K562 (cell line): Measurements from ENCODE around the gene SFMBT2. TPM values are rescaled to one million over a fixed set of nuclear protein-coding genes. Genes with fewer than 3 reads are reported as not detected.

ENCODE experiments used
- ATAC-seq: fragments of 200-7000 bp; cut with Tn5 transposase; 3 replicates; pipeline ENCODE4 v1.9.1; 2020; ENCODE audit warnings: moderate library complexity
- BruUV-seq: library from RNA; stranded (reverse); fragments of 400-500 nt; replicated peaks from 2 replicates; lab custom pipeline; 2021; lab: Mats Ljungman, UMichigan
- CTCF ChIA-PET: fragments of 300-600 bp; formaldehyde crosslinking; extraction: SDS; loops from one replicate; lab custom pipeline; 2021; ENCODE audit warnings: low intra/inter-chr PET ratio; lab: Yijun Ruan, JAX
- POLR2A ChIA-PET: fragments of 300-600, 350-650 bp; sonication (Branson Sonifier 250); formaldehyde crosslinking; extraction: SDS; loops from one replicate; lab custom pipeline; 2021; ENCODE audit warnings: antibody characterized with exemption, inconsistent platforms; lab: Yijun Ruan, JAX
- DNase-seq, 4 experiments: peaks; one replicate each; pipeline versions ENCODE4 v3.0.0 to v3.0.0-alpha.2; 2011 to 2018; ENCODE audit warnings: low spot score in 3 of 4, mixed read lengths in 3 of 4; ENCODE audit errors: extremely low read depth in 1 of 4
- FAIRE-seq: peaks from 2 replicates; lab custom pipeline; 2011; peaks lifted over from hg19 to GRCh38; lab: Jason Lieb, UNC
- H2AFZ ChIP-seq: 2 replicates; pipeline ENCODE4 v1.6.0; 2011; ENCODE audit warnings: low read depth, low read length, control low read depth, inconsistent platforms
- H3K27ac ChIP-seq: fragments of 200-600 bp; 3 replicates; pipeline ENCODE4 v1.8.0; 2011; ENCODE audit warnings: low read depth, mild to moderate bottlenecking, control low read depth, inconsistent platforms, low read length, moderate library complexity, mixed read lengths; ENCODE audit errors: extremely low read depth
- H3K27me3 ChIP-seq, 2 experiments: fragments of 300-600 bp in 1 of 2; 2 replicates in 1 of 2; 3 replicates in 1 of 2; pipeline versions ENCODE4 v1.6.0 to v1.8.0; 2011; ENCODE audit warnings: inconsistent platforms in 2 of 2, low read length in 2 of 2, mild to moderate bottlenecking in 1 of 2, mixed read lengths in 1 of 2, moderate library complexity in 1 of 2; ENCODE audit not compliant: control insufficient read depth in 2 of 2, insufficient read depth in 2 of 2
- H3K36me3 ChIP-seq: fragments of 300-600 bp; 3 replicates; pipeline ENCODE4 v1.8.0; 2011; ENCODE audit warnings: mild to moderate bottlenecking, low read length, inconsistent platforms; ENCODE audit not compliant: control insufficient read depth, insufficient read depth
- H3K4me1 ChIP-seq, 2 experiments: fragments of 200-600 bp in 1 of 2; replicated peaks in 1 of 2; 2 replicates in 1 of 2; 3 replicates in 1 of 2; pipeline versions ENCODE4 v1.5.1 to v1.8.0; 2011; ENCODE audit warnings: inconsistent platforms in 2 of 2, low read length in 2 of 2, mild to moderate bottlenecking in 1 of 2, mixed read lengths in 1 of 2, moderate library complexity in 1 of 2; ENCODE audit not compliant: control insufficient read depth in 2 of 2, insufficient read depth in 2 of 2
- H3K4me2 ChIP-seq: 2 replicates; pipeline ENCODE4 v1.6.1; 2011; ENCODE audit warnings: low read length, control low read depth, inconsistent platforms, mixed read lengths; ENCODE audit not compliant: insufficient read depth
- H3K4me3 ChIP-seq: fragments of 200-600 bp; sonication (generic), shearing (Covaris generic); 2 replicates; pipeline ENCODE4 v1.5.1; 2016; ENCODE audit warnings: control low read depth, inconsistent platforms
- H3K79me2 ChIP-seq: fragments of 200-600 bp; 3 replicates; pipeline ENCODE4 v1.8.0; 2011; ENCODE audit warnings: low read length, inconsistent platforms; ENCODE audit not compliant: control insufficient read depth, insufficient read depth
- H3K9ac ChIP-seq, 2 experiments: 2 replicates each; pipeline versions ENCODE4 v1.6.0 to v1.6.1; 2011; ENCODE audit warnings: low read depth in 2 of 2, low read length in 2 of 2, control low read depth in 1 of 2, inconsistent platforms in 1 of 2, mild to moderate bottlenecking in 1 of 2, mixed read lengths in 1 of 2; ENCODE audit not compliant: insufficient read depth in 1 of 2
- H3K9me1 ChIP-seq: one replicate; pipeline ENCODE4 v1.6.0; 2011; ENCODE audit warnings: inconsistent platforms, mild to moderate bottlenecking, low read length, moderate library complexity; ENCODE audit not compliant: control insufficient read depth, insufficient read depth
- H3K9me3 ChIP-seq: replicated peaks from 2 replicates; pipeline ENCODE4 v1.5.1; 2011; ENCODE audit warnings: low read depth, low read length, inconsistent platforms; ENCODE audit not compliant: control insufficient read depth, insufficient read depth
- H4K20me1 ChIP-seq: replicated peaks from 2 replicates; pipeline ENCODE4 v1.6.1; 2011; ENCODE audit warnings: low read length, inconsistent platforms, mixed read lengths; ENCODE audit not compliant: control insufficient read depth, insufficient read depth
- BMI1 ChIP-seq: fragments of 150-350 bp; IDR thresholded peaks from 2 replicates; pipeline ENCODE4 v1.6.1; 2014; ENCODE audit warnings: low read length
- CBFA2T2 ChIP-seq: fragments of 450-650 bp; conservative IDR thresholded peaks from 2 replicates; pipeline ENCODE4 v1.6.1; 2017; ENCODE audit warnings: mild to moderate bottlenecking
- CBFA2T3 ChIP-seq: fragments of 450-650 bp; IDR thresholded peaks from 2 replicates; pipeline ENCODE4 v1.6.1; 2017
- CBFB ChIP-seq: sonication (generic); formaldehyde crosslinking; IDR thresholded peaks from 2 replicates; pipeline ENCODE4 v1.4.0; 2020; ENCODE audit warnings: mild to moderate bottlenecking, missing genetic modification reagents
- HCFC1 ChIP-seq: IDR thresholded peaks from 2 replicates; pipeline ENCODE4 v1.6.1; 2012; ENCODE audit warnings: low read depth, low read length, improper control_type of control experiment
- HMG20B ChIP-seq: fragments of 250-450 bp; sonication (Bioruptor Pico); IDR thresholded peaks from 2 replicates; pipeline ENCODE4 v1.5.0; 2021; ENCODE audit warnings: mild to moderate bottlenecking
- HSF4 ChIP-seq: fragments of 250-450 bp; sonication (Bioruptor Pico); IDR thresholded peaks from 2 replicates; pipeline ENCODE4 v2.1.2; 2022; ENCODE audit warnings: mild to moderate bottlenecking, moderate library complexity, borderline replicate concordance
- LARP7 ChIP-seq: fragments of 450-650 bp; IDR thresholded peaks from 2 replicates; pipeline ENCODE4 v1.6.1; 2016
- MAFG ChIP-seq: fragments of 450-650 bp; conservative IDR thresholded peaks from 2 replicates; pipeline ENCODE4 v1.6.1; 2016; ENCODE audit warnings: missing genetic modification characterization, missing compliant biosample characterization
- MXD1 ChIP-seq: fragments of 250-450 bp; sonication (Bioruptor Pico); IDR thresholded peaks from 2 replicates; pipeline ENCODE4 v1.8.0; 2021; ENCODE audit warnings: borderline replicate concordance, mild to moderate bottlenecking, moderate library complexity; ENCODE audit not compliant: poor library complexity, severe bottlenecking
- NFE2 ChIP-seq: IDR thresholded peaks from 2 replicates; pipeline ENCODE4 v1.6.1; 2014; ENCODE audit warnings: antibody characterized with exemption, low read depth
- NONO ChIP-seq, 2 experiments: fragments of 200-400 bp in 1 of 2; fragments of 450-650 bp in 1 of 2; formaldehyde crosslinking in 1 of 2; IDR thresholded peaks; 2 replicates each; pipeline ENCODE4 v1.6.1; 2017; ENCODE audit warnings: low read depth in 2 of 2, mild to moderate bottlenecking in 2 of 2, moderate library complexity in 2 of 2, low read length in 1 of 2
- NRF1 ChIP-seq, 2 experiments: fragments of 450-650 bp; IDR thresholded peaks in 1 of 2; conservative IDR thresholded peaks in 1 of 2; 2 replicates each; pipeline ENCODE4 v1.6.1; 2014; ENCODE audit warnings: mild to moderate bottlenecking in 2 of 2
- RBM39 ChIP-seq: fragments of 200-400 bp; formaldehyde crosslinking; optimal IDR thresholded peaks from 2 replicates; pipeline ENCODE3; 2018; ENCODE audit warnings: low read depth, low read length
- SMARCB1 ChIP-seq: IDR thresholded peaks from 2 replicates; pipeline ENCODE4 v1.6.1; 2011; ENCODE audit warnings: improper control_type of control experiment, low read depth; ENCODE audit not compliant: insufficient read length
- TCF7L2 ChIP-seq: fragments of 150-350 bp; IDR thresholded peaks from 2 replicates; pipeline ENCODE4 v1.6.1; 2016; ENCODE audit warnings: low read depth, mild to moderate bottlenecking, low read length, moderate library complexity
- TEAD2 ChIP-seq: fragments of 450-650 bp; IDR thresholded peaks from 2 replicates; pipeline ENCODE4 v1.6.1; 2016; ENCODE audit warnings: missing genetic modification characterization, control low read depth, missing compliant biosample characterization
- WGBS: fragments of 100-300 bp; shearing (Covaris generic); methylation state at CpG from one replicate; pipeline ENCODE4 v1.1.6; 2016; ENCODE audit warnings: low coverage, mixed read lengths; ENCODE audit not compliant: insufficient coverage; ENCODE audit errors: missing lambda C conversion rate; 5-methylcytosine and 5-hydroxymethylcytosine counted together
- in situ Hi-C: fragments of 300-500 bp; cut with MboI; formaldehyde crosslinking; loops from 4 replicates; pipeline ENCODE4 v1.15.0; 2018; ENCODE audit warnings: inconsistent platforms, mixed read lengths
- intact Hi-C: fragments of 100-400 bp; cut with micrococcal nuclease; formaldehyde crosslinking; loops from 2 replicates; pipeline ENCODE4 v1.14.2; 2022
- polyA plus RNA-seq, 8 experiments: library from polyadenylated mRNA; depleted of rRNA in 4 of 8; stranded (reverse) in 5 of 8; unstranded in 3 of 8; fragments of >200 nt; fragmentation: Nextera tagmentation in 2 of 8; fragmentation: Illumina TruSeq in 1 of 8; extraction: Ambion mirVana in 2 of 8; extraction: Trizol in 1 of 8; gene quantifications; 2 replicates each; pipeline versions ENCODE4 v1.2.1 to v1.2.3, GENCODE V29; 2011 to 2014; ENCODE audit warnings: inconsistent platforms in 1 of 8, missing spikeins in 1 of 8
- total RNA-seq, 7 experiments: library from RNA; depleted of rRNA in 6 of 7; stranded (reverse); fragments of >200 nt in 6 of 7; fragmentation: Illumina TruSeq in 2 of 7; extraction: Trizol in 2 of 7; gene quantifications; 2 replicates each; pipeline versions ENCODE4 v1.2.1 to v1.2.3, GENCODE V29; 2011 to 2021; ENCODE audit warnings: low replicate concordance in 1 of 7
- TF ChIP-seq, protein P1 (sequence below): sonication (generic); formaldehyde crosslinking; IDR thresholded peaks from 2 replicates; pipeline ENCODE4 v1.8.0; 2022; ENCODE audit warnings: mild to moderate bottlenecking, missing genetic modification reagents
- TF ChIP-seq, protein P2 (sequence below): IDR thresholded peaks from 2 replicates; pipeline ENCODE4 v1.6.1; 2016; ENCODE audit warnings: missing genetic modification characterization, missing compliant biosample characterization

Gene SFMBT2
- total and polyA plus RNA-seq, 9 of the 15 experiments (the other 6 are each of a cell fraction or from before 2014, with no cell fraction given) = 1.2 to 13.6 (median 7.6) TPM

DNA sequence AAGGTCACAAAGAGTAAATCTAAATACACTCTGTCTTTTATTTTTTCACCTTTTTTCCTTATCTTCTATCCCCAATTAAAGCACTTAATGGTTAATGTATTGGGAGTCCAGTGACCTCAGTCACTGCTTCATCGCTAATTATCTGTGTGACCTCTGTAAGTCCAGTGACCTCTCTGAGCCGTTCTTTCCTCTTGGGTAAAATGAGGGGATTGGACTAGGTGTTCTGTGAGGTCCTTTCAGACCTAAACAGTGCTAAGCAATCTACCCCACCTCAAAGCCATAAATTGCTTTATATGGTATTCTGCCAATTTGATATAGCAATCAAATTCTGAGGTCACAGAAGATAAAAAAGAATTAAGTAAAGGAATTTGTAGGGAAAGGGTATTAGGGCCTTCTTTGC is 3.9 kb upstream of the SFMBT2 start:
- no peak for FAIRE-seq
- H3K27ac ChIP-seq = no peak overlapping the region

More for the DNA sequence above, 3.9 kb upstream of the SFMBT2 start:
- ChIA-PET CTCF (interaction anchor here (0.7 kb wide), 1 partner anchor 221 kb away, joined by 3 read pairs; no protein-coding TSS in a partner anchor), POLR2A (no interaction called here)
- H3K36me3 ChIP-seq = no peaks in the 10 kb centered on the region
- peaks cover 0 to 14% of the 10 kb centered on the region in 2 experiments; a peak in 2 of 5 replicates for H3K4me1 ChIP-seq
- H3K4me3 ChIP-seq = no peak overlapping the region
- H3K9me1 ChIP-seq = no peaks in the 10 kb centered on the region
- WGBS = 13% methylated on average over 2 of the region's 2 CpGs
- in situ Hi-C loops = loop anchor here (25.0 kb wide), 1 partner anchor 727 kb away; no protein-coding TSS in a partner anchor
- H3K9me3 ChIP-seq = no peaks in the 10 kb centered on the region; the same call in 1 of the 2 replicates
- H3K4me2 ChIP-seq = no peak overlapping the region
- BruUV-seq = no TSS peak
- ATAC-seq = no peak
- intact Hi-C loops = loop anchor here (5.0 kb wide), 2 partner anchors 572 to 742 kb away; no protein-coding TSS in a partner anchor
- peaks cover 0 to 1% of the 10 kb centered on the region in 2 experiments; a peak in 1 of 5 replicates for H3K27me3 ChIP-seq
- H3K9ac ChIP-seq = no peak overlapping the region
- H3K79me2 ChIP-seq = peaks cover 11% of the 10 kb centered on the region
- H2AFZ ChIP-seq = no peak overlapping the region
- no peaks in the 10 kb centered on the region for H4K20me1 ChIP-seq
- no peak for DNase-seq
- TF ChIP-seq NONO (IDR thresholded peaks at IDR 0.05; ENCODE audit: low read depth in 2 of 2, low read length in 1 of 2) (no peak), MAFG (tag) (no peak), NFE2 (no peak), CBFA2T2 (no peak), HSF4 (CRISPR knock-in tag) (no peak), MXD1 (no peak), CBFA2T3 (no peak), LARP7 (no peak), HCFC1 (no peak), TEAD2 (tag) (no peak), SMARCB1 (no peak), TCF7L2 (no peak), BMI1 (no peak), RBM39 (no peak), HMG20B (no peak), CBFB (no peak), NRF1 (conservative IDR thresholded peaks at IDR 0.05 in 1 of 2, IDR thresholded peaks at IDR 0.05 in 1 of 2) (no peak)
- TF ChIP-seq, protein P1, sequence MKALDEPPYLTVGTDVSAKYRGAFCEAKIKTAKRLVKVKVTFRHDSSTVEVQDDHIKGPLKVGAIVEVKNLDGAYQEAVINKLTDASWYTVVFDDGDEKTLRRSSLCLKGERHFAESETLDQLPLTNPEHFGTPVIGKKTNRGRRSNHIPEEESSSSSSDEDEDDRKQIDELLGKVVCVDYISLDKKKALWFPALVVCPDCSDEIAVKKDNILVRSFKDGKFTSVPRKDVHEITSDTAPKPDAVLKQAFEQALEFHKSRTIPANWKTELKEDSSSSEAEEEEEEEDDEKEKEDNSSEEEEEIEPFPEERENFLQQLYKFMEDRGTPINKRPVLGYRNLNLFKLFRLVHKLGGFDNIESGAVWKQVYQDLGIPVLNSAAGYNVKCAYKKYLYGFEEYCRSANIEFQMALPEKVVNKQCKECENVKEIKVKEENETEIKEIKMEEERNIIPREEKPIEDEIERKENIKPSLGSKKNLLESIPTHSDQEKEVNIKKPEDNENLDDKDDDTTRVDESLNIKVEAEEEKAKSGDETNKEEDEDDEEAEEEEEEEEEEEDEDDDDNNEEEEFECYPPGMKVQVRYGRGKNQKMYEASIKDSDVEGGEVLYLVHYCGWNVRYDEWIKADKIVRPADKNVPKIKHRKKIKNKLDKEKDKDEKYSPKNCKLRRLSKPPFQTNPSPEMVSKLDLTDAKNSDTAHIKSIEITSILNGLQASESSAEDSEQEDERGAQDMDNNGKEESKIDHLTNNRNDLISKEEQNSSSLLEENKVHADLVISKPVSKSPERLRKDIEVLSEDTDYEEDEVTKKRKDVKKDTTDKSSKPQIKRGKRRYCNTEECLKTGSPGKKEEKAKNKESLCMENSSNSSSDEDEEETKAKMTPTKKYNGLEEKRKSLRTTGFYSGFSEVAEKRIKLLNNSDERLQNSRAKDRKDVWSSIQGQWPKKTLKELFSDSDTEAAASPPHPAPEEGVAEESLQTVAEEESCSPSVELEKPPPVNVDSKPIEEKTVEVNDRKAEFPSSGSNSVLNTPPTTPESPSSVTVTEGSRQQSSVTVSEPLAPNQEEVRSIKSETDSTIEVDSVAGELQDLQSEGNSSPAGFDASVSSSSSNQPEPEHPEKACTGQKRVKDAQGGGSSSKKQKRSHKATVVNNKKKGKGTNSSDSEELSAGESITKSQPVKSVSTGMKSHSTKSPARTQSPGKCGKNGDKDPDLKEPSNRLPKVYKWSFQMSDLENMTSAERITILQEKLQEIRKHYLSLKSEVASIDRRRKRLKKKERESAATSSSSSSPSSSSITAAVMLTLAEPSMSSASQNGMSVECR (CRISPR knock-in tag) = no peak
- TF ChIP-seq, protein P2, sequence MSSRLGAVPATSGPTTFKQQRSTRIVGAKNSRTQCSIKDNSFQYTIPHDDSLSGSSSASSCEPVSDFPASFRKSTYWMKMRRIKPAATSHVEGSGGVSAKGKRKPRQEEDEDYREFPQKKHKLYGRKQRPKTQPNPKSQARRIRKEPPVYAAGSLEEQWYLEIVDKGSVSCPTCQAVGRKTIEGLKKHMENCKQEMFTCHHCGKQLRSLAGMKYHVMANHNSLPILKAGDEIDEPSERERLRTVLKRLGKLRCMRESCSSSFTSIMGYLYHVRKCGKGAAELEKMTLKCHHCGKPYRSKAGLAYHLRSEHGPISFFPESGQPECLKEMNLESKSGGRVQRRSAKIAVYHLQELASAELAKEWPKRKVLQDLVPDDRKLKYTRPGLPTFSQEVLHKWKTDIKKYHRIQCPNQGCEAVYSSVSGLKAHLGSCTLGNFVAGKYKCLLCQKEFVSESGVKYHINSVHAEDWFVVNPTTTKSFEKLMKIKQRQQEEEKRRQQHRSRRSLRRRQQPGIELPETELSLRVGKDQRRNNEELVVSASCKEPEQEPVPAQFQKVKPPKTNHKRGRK (tag) = no peak
